ENCODE results near the gene PRKCI. TPM values are rescaled to one million over a fixed set of nuclear protein-coding genes. Genes with fewer than 3 reads are reported as not detected.

Gene PRKCI
- total RNA-seq, 1 experiment from 2014 or later: 62.8 TPM

DNA sequence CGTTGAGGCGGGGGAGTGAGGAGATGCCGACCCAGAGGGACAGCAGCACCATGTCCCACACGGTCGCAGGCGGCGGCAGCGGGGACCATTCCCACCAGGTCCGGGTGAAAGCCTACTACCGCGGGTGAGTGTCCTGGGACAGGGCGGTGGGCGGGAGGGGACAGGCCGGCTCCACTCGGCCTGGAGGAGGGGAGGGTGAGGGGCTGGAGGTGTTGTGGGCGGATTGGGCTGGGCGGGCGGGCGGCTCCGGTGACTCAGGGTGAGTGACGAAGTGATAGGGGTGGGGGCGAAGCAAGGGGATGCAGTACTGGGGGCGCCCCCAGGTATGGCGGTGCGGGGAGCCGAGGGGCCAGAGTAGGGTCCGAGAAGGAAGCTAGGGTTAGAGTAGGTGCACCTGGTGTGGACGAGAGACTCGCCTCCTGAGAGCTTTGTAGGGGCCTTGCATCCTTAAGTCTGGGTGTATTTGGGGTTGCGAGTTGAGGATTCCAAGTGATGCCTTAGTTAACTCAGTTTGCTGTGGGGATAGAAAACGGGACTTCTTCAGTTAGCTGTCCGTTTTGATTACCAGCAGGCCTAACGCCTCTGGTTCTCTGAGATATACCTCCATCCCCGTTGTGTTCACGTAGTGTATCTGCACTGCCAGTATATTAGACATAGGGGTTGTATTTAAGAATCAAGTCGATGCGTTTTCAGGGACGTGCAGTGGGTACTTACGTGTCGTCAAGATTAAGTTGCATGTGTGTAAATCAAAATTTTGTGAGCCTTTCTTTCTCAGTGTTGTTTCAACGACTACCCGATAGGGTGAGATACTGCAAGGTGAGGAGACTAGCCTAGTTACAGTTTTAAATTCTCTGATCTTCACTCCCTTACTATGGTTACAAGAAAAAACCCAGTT is 670 bp downstream of the PRKCI start:
- H3K9me3 Mint-ChIP-seq (ENCODE audit: unreplicated experiment): no peaks in the 10 kb centered on the region
- BruUV-seq (replicated peaks): TSS peak; percentile 30
- H3K36me3 Mint-ChIP-seq (ENCODE audit: insufficient read depth, unreplicated experiment): no peaks in the 10 kb centered on the region
- POLR2A ChIA-PET: interaction anchor here (0.6 to 4.5 kb wide), 19 partner anchors 10 to 647 kb away, joined by 3 to 75 read pairs (median 4); partner anchors contain the start of genes PHC3, RPL22L1 and SKIL
- TF ChIP-seq, protein P1, sequence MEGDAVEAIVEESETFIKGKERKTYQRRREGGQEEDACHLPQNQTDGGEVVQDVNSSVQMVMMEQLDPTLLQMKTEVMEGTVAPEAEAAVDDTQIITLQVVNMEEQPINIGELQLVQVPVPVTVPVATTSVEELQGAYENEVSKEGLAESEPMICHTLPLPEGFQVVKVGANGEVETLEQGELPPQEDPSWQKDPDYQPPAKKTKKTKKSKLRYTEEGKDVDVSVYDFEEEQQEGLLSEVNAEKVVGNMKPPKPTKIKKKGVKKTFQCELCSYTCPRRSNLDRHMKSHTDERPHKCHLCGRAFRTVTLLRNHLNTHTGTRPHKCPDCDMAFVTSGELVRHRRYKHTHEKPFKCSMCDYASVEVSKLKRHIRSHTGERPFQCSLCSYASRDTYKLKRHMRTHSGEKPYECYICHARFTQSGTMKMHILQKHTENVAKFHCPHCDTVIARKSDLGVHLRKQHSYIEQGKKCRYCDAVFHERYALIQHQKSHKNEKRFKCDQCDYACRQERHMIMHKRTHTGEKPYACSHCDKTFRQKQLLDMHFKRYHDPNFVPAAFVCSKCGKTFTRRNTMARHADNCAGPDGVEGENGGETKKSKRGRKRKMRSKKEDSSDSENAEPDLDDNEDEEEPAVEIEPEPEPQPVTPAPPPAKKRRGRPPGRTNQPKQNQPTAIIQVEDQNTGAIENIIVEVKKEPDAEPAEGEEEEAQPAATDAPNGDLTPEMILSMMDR (IDR thresholded peaks at IDR 0.05; ENCODE audit: unreplicated experiment): no peak
- H3K27ac Mint-ChIP-seq (ENCODE audit: low read depth, unreplicated experiment): peak overlapping the region; percentile 99
- intact Hi-C loops (cut with micrococcal nuclease): loop anchor here (5.0 kb wide), 1 partner anchor 36 kb away; no protein-coding TSS in a partner anchor
- no peaks in the 10 kb centered on the region for H3K27me3 Mint-ChIP-seq (ENCODE audit: insufficient read depth, unreplicated experiment)
- CTCF ChIA-PET: interaction anchor here (0.8 to 1.1 kb wide), 3 partner anchors 9 to 589 kb away, joined by 3 to 6 read pairs (median 3); no protein-coding TSS in a partner anchor
- DNase-seq (ENCODE audit: unreplicated experiment): peak; percentile 47
- H3K4me1 Mint-ChIP-seq (ENCODE audit: insufficient read depth, unreplicated experiment): peaks cover 32% of the 10 kb centered on the region
- peak overlapping the region; percentile 86 for H3K4me3 Mint-ChIP-seq (ENCODE audit: unreplicated experiment)

DNA sequence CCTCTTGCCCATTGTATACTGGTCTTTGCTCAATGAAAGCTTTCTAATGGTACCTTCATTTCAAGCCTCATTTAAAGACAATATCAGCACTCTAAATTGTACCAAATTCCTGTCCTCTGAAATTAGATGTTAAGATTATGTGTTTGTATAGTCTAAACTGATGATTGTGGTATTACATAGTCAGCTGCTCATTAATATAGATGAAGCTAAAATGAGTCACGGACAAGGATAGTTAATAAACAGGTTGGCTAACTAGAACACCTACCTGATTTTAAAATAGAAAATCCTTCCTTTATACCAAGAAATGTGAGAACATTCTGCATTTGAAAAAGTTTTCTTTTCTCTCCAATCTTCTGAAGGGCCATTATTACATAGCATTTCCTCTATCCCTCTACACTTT is 2.9 kb downstream of the PRKCI start:
- no peak for DNase-seq (ENCODE audit: unreplicated experiment)
- H3K9me3 Mint-ChIP-seq (ENCODE audit: unreplicated experiment): no peaks in the 10 kb centered on the region
- H3K27me3 Mint-ChIP-seq (ENCODE audit: insufficient read depth, unreplicated experiment): no peaks in the 10 kb centered on the region
- TF ChIP-seq, protein P1 (IDR thresholded peaks at IDR 0.05; ENCODE audit: unreplicated experiment): no peak
- no peaks in the 10 kb centered on the region for H3K36me3 Mint-ChIP-seq (ENCODE audit: insufficient read depth, unreplicated experiment)
- H3K4me1 Mint-ChIP-seq (ENCODE audit: insufficient read depth, unreplicated experiment): peaks cover 42% of the 10 kb centered on the region
- H3K4me3 Mint-ChIP-seq (ENCODE audit: unreplicated experiment): no peak overlapping the region
- BruUV-seq (replicated peaks): no TSS peak
- H3K27ac Mint-ChIP-seq (ENCODE audit: low read depth, unreplicated experiment): peak overlapping the region; percentile 99
- POLR2A ChIA-PET: interaction anchor here (2.1 to 4.5 kb wide), 2 partner anchors 8 to 44 kb away, joined by 12 to 75 read pairs; partner anchors contain the start of gene PHC3
- intact Hi-C loops (cut with micrococcal nuclease): no loop called here
- CTCF ChIA-PET: interaction anchor here (0.6 kb wide), 1 partner anchor 462 kb away, joined by 3 read pairs; no protein-coding TSS in a partner anchor

DNA sequence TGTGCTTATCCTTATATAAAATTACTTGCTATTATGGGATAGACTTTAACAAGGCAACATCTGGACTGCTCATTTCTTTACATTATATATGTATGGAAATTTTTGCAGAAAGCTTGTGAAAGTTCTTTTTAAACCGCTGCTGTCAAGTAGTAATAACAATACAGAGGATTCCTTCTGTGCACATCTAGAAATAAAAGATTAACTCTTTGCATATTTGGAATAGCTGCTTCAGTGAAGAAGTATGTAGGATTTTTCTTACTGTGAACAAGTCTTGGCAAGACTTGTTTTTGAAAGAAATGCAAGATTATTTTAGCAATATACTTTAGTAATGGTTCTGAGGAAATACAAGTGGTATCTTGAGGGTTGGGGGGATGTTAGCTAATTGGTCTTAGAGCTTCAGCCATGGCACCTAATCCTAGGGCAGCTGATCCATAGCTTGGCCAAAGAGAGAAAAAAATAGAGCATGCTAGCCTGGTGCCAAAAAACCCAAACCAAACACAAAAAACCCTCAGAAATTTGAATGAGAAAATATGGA is 4.3 kb downstream of the PRKCI start:
- no TSS peak for BruUV-seq (replicated peaks)
- TF ChIP-seq, protein P1 (IDR thresholded peaks at IDR 0.05; ENCODE audit: unreplicated experiment): no peak
- DNase-seq (ENCODE audit: unreplicated experiment): no peak
- ChIA-PET POLR2A (interaction anchor here (1.1 to 2.1 kb wide), 4 partner anchors 14 to 180 kb away, joined by 3 to 12 read pairs (median 4); partner anchors contain the start of genes PHC3 and SKIL), CTCF (interaction anchor here (0.6 to 1.0 kb wide), 3 partner anchors 10 to 473 kb away, joined by 3 to 4 read pairs (median 4); no protein-coding TSS in a partner anchor)
- Mint-ChIP-seq H3K27me3 (ENCODE audit: insufficient read depth, unreplicated experiment) (no peaks in the 10 kb centered on the region), H3K4me1 (ENCODE audit: insufficient read depth, unreplicated experiment) (peaks cover 42% of the 10 kb centered on the region), H3K4me3 (ENCODE audit: unreplicated experiment) (peak overlapping the region; percentile 41), H3K36me3 (ENCODE audit: insufficient read depth, unreplicated experiment) (no peaks in the 10 kb centered on the region), H3K9me3 (ENCODE audit: unreplicated experiment) (no peaks in the 10 kb centered on the region), H3K27ac (ENCODE audit: low read depth, unreplicated experiment) (no peak overlapping the region)
- intact Hi-C loops (cut with micrococcal nuclease): no loop called here

Measured in MCF 10A (cell line).